Effector memory CD4-positive, alpha-beta T cell (primary cell): Measurements from ENCODE around the gene MAML1.
A peak's percentile ranks its signal among the peaks of the same experiment; 100 is the strongest.
"Not testable (repeated sequence)": the region's sequence is repeated elsewhere in the genome, so short reads cannot be mapped to it uniquely, and the experiment has no call there.

Source experiments
- DNase-seq, 3 donors: peaks; one replicate each; pipeline ENCODE4 v3.0.0-alpha.2; 2020
- H3K27ac ChIP-seq: 2 replicates; pipeline ENCODE4 v1.7.0; 2013; ENCODE audit warnings: mild to moderate bottlenecking, low read length, moderate library complexity; ENCODE audit not compliant: insufficient read depth, poor library complexity, severe bottlenecking
- H3K27me3 ChIP-seq: replicated peaks from 2 replicates; pipeline ENCODE4 v1.7.0; 2013; ENCODE audit warnings: mild to moderate bottlenecking, low read length; ENCODE audit not compliant: insufficient read depth, control insufficient read depth, poor library complexity, severe bottlenecking
- H3K36me3 ChIP-seq: 2 replicates; pipeline ENCODE4 v1.7.0; 2013; ENCODE audit warnings: mild to moderate bottlenecking, low read length, moderate library complexity; ENCODE audit not compliant: control insufficient read depth, insufficient read depth
- H3K4me1 ChIP-seq: 2 replicates; pipeline ENCODE4 v1.7.0; 2013; ENCODE audit warnings: low read length, mild to moderate bottlenecking; ENCODE audit not compliant: control insufficient read depth, insufficient read depth, poor library complexity, severe bottlenecking
- H3K4me3 ChIP-seq: 2 replicates; pipeline ENCODE4 v1.7.0; 2013; ENCODE audit warnings: low read length, low read depth, mild to moderate bottlenecking; ENCODE audit not compliant: insufficient read depth, poor library complexity, severe bottlenecking
- H3K9me3 ChIP-seq: 2 replicates; pipeline ENCODE4 v1.7.0; 2013; ENCODE audit warnings: mild to moderate bottlenecking, low read length, moderate library complexity; ENCODE audit not compliant: control insufficient read depth

Gene MAML1

GRCh38 chr5:179788193-179788854 lies 55.7 kb downstream of the MAML1 start:
- Histone ChIP-seq H3K36me3 (no peaks in the 10 kb centered on the region), H3K4me3 (no peak overlapping the region), H3K9me3 (no peaks in the 10 kb centered on the region), H3K27ac (no peak overlapping the region), H3K4me1 (peaks cover under 1% of the 10 kb centered on the region), H3K27me3 (no peaks in the 10 kb centered on the region)
- DNase-seq: no peak

GRCh38 chr5:179789278-179789677 lies 56.7 kb downstream of the MAML1 start:
- H3K4me3 ChIP-seq, DNase-seq, H3K27ac ChIP-seq, H3K9me3 ChIP-seq, H3K27me3 ChIP-seq, H3K36me3 ChIP-seq: not testable (repeated sequence)
- H3K4me1 ChIP-seq: peaks cover 10% of the 10 kb centered on the region

GRCh38 chr5:179791881-179792611 lies 59.4 kb downstream of the MAML1 start:
- H3K27ac ChIP-seq: no peak overlapping the region
- H3K27me3 ChIP-seq: no peaks in the 10 kb centered on the region
- H3K36me3 ChIP-seq: no peaks in the 10 kb centered on the region
- H3K4me1 ChIP-seq: peaks cover 29% of the 10 kb centered on the region
- no peak for DNase-seq
- H3K9me3 ChIP-seq: no peaks in the 10 kb centered on the region
- no peak overlapping the region for H3K4me3 ChIP-seq

GRCh38 chr5:179792612-179793467 lies 60.2 kb downstream of the MAML1 start:
- H3K4me1 ChIP-seq: peaks cover 29% of the 10 kb centered on the region
- H3K27ac ChIP-seq: no peak overlapping the region
- H3K4me3 ChIP-seq: no peak overlapping the region
- H3K27me3 ChIP-seq: no peaks in the 10 kb centered on the region
- H3K9me3 ChIP-seq: no peaks in the 10 kb centered on the region
- peaks cover under 1% of the 10 kb centered on the region for H3K36me3 ChIP-seq
- DNase-seq: no peak

GRCh38 chr5:179793468-179794139 lies 61.0 kb downstream of the MAML1 start, which contains the start of gene LTC4S:
Gene LTC4S (plus strand): TSS chr5:179793986. CDS start chr5:179794081, 95 bp downstream.
- Histone ChIP-seq H3K27me3 (no peaks in the 10 kb centered on the region), H3K36me3 (peaks cover 8% of the 10 kb centered on the region), H3K4me3 (peak within 1 kb of the TSS; percentile 11), H3K9me3 (no peaks in the 10 kb centered on the region), H3K27ac (peak within 1 kb of the TSS; percentile 59), H3K4me1 (peaks cover 29% of the 10 kb centered on the region)
- DNase-seq: peak; percentile 42 to 50 (median 49)

GRCh38 chr5:179794171-179794570 lies 61.5 kb downstream of the MAML1 start:
- H3K27me3 ChIP-seq: no peaks in the 10 kb centered on the region
- H3K4me1 ChIP-seq: peaks cover 29% of the 10 kb centered on the region
- DNase-seq: no peak
- peaks cover 14% of the 10 kb centered on the region for H3K36me3 ChIP-seq
- no peaks in the 10 kb centered on the region for H3K9me3 ChIP-seq
- H3K27ac ChIP-seq: peak overlapping the region; percentile 59
- peak overlapping the region; percentile 11 for H3K4me3 ChIP-seq

GRCh38 chr5:179794575-179794974 lies 62.0 kb downstream of the MAML1 start:
- no peak for DNase-seq
- Histone ChIP-seq H3K27me3 (no peaks in the 10 kb centered on the region), H3K27ac (peak overlapping the region; percentile 12), H3K9me3 (no peaks in the 10 kb centered on the region), H3K36me3 (peaks cover 18% of the 10 kb centered on the region), H3K4me3 (peak overlapping the region; percentile 11), H3K4me1 (peaks cover 29% of the 10 kb centered on the region)

GRCh38 chr5:179795049-179795862 lies 62.6 kb downstream of the MAML1 start:
- Histone ChIP-seq H3K27ac (peak overlapping the region; percentile 60), H3K36me3 (peaks cover 23% of the 10 kb centered on the region), H3K4me3 (peak overlapping the region; percentile 67), H3K9me3 (no peaks in the 10 kb centered on the region), H3K27me3 (no peaks in the 10 kb centered on the region), H3K4me1 (peaks cover 29% of the 10 kb centered on the region)
- DNase-seq: no peak
